HEK293 (cell line): ENCODE results near the gene ZNF579.

Source experiments
- GFI1B ChIP-seq: fragments of 450-650 bp; formaldehyde crosslinking; IDR thresholded peaks from 2 replicates; pipeline ENCODE4 v1.5.1; 2016; ENCODE audit warnings: missing biosample characterization, missing genetic modification characterization
- KLF1 ChIP-seq: fragments of 450-650 bp; formaldehyde crosslinking; IDR thresholded peaks from 2 replicates; pipeline ENCODE4 v1.5.1; 2016; ENCODE audit warnings: missing biosample characterization, missing genetic modification characterization
- KLF10 ChIP-seq: fragments of 450-650 bp; IDR thresholded peaks from 2 replicates; pipeline ENCODE4 v1.5.1; 2018; ENCODE audit warnings: missing biosample characterization, mild to moderate bottlenecking, missing genetic modification characterization
- MEIS1 ChIP-seq: sonication (generic); formaldehyde crosslinking; IDR thresholded peaks from 2 replicates; pipeline ENCODE4 v1.8.1; 2022; ENCODE audit warnings: missing genetic modification reagents, mild to moderate bottlenecking, borderline replicate concordance
- PRDM1 ChIP-seq: fragments of 450-650 bp; formaldehyde crosslinking; IDR thresholded peaks from 2 replicates; pipeline ENCODE4; 2016; ENCODE audit warnings: missing biosample characterization, missing genetic modification characterization
- SP2 ChIP-seq: fragments of 450-650 bp; formaldehyde crosslinking; IDR thresholded peaks from 2 replicates; pipeline ENCODE4 v1.5.1; 2016; ENCODE audit warnings: missing biosample characterization, missing genetic modification characterization
- SP3 ChIP-seq: fragments of 450-650 bp; formaldehyde crosslinking; IDR thresholded peaks from 2 replicates; pipeline ENCODE4 v1.5.1; 2016; ENCODE audit warnings: missing biosample characterization, missing genetic modification characterization
- SP7 ChIP-seq: fragments of 450-650 bp; formaldehyde crosslinking; IDR thresholded peaks from 2 replicates; pipeline ENCODE4 v1.5.1; 2016; ENCODE audit warnings: missing biosample characterization, missing genetic modification characterization
- ZFHX2 ChIP-seq: fragments of 450-650 bp; formaldehyde crosslinking; conservative IDR thresholded peaks from 2 replicates; pipeline ENCODE4 v1.5.1; 2016; ENCODE audit warnings: missing biosample characterization, missing genetic modification characterization
- ZIC2 ChIP-seq: fragments of 450-650 bp; formaldehyde crosslinking; IDR thresholded peaks from 2 replicates; pipeline ENCODE4 v1.5.1; 2016; ENCODE audit warnings: missing biosample characterization, missing genetic modification characterization
- ZNF112 ChIP-seq: fragments of 450-650 bp; formaldehyde crosslinking; IDR thresholded peaks from 2 replicates; pipeline ENCODE4 v1.5.0; 2017; ENCODE audit warnings: missing biosample characterization, missing genetic modification characterization
- ZNF174 ChIP-seq: fragments of 450-650 bp; formaldehyde crosslinking; IDR thresholded peaks from 2 replicates; pipeline ENCODE4 v1.5.0; 2017; ENCODE audit warnings: missing biosample characterization, mild to moderate bottlenecking, missing genetic modification characterization
- ZNF184 ChIP-seq: fragments of 450-650 bp; IDR thresholded peaks from 2 replicates; pipeline ENCODE4 v1.5.1; 2018; ENCODE audit warnings: missing biosample characterization, mild to moderate bottlenecking, missing genetic modification characterization
- ZNF223 ChIP-seq: fragments of 450-650 bp; formaldehyde crosslinking; IDR thresholded peaks from 2 replicates; pipeline ENCODE4 v1.5.1; 2016; ENCODE audit warnings: missing biosample characterization, missing genetic modification characterization
- ZNF24 ChIP-seq: fragments of 450-650 bp; formaldehyde crosslinking; IDR thresholded peaks from 2 replicates; pipeline ENCODE4 v1.5.1; 2016; ENCODE audit warnings: missing biosample characterization, missing genetic modification characterization
- ZNF266 ChIP-seq: fragments of 450-650 bp; formaldehyde crosslinking; IDR thresholded peaks from 2 replicates; pipeline ENCODE4 v1.5.1; 2016; ENCODE audit warnings: missing biosample characterization, missing genetic modification characterization, low read depth
- ZNF311 ChIP-seq: fragments of 450-650 bp; formaldehyde crosslinking; IDR thresholded peaks from 2 replicates; pipeline ENCODE4 v1.5.1; 2017; ENCODE audit warnings: missing biosample characterization, missing genetic modification characterization, borderline replicate concordance
- ZNF324 ChIP-seq: fragments of 450-650 bp; formaldehyde crosslinking; IDR thresholded peaks from 2 replicates; pipeline ENCODE4 v1.5.1; 2016; ENCODE audit warnings: missing biosample characterization, missing genetic modification characterization
- ZNF350 ChIP-seq: fragments of 450-650 bp; formaldehyde crosslinking; IDR thresholded peaks from 2 replicates; pipeline ENCODE4 v1.5.0; 2017; ENCODE audit warnings: missing biosample characterization, mild to moderate bottlenecking, missing genetic modification characterization
- ZNF37A ChIP-seq: fragments of 450-650 bp; IDR thresholded peaks from 2 replicates; pipeline ENCODE4 v1.5.1; 2018; ENCODE audit warnings: missing biosample characterization, missing genetic modification characterization
- ZNF423 ChIP-seq: fragments of 450-650 bp; formaldehyde crosslinking; IDR thresholded peaks from 2 replicates; pipeline ENCODE4 v1.5.1; 2016; ENCODE audit warnings: missing biosample characterization, missing genetic modification characterization
- ZNF501 ChIP-seq: fragments of 450-650 bp; formaldehyde crosslinking; IDR thresholded peaks from 2 replicates; pipeline ENCODE4 v1.5.1; 2016; ENCODE audit warnings: missing biosample characterization, missing genetic modification characterization
- ZNF514 ChIP-seq: fragments of 450-650 bp; formaldehyde crosslinking; IDR thresholded peaks from 2 replicates; pipeline ENCODE4 v1.5.1; 2016; ENCODE audit warnings: missing biosample characterization, missing genetic modification characterization
- ZNF529 ChIP-seq: fragments of 450-650 bp; formaldehyde crosslinking; IDR thresholded peaks from 2 replicates; pipeline ENCODE4 v1.5.1; 2017; ENCODE audit warnings: missing genetic modification characterization, missing biosample characterization; ENCODE audit not compliant: insufficient replicate concordance
- ZNF571 ChIP-seq: fragments of 450-650 bp; formaldehyde crosslinking; IDR thresholded peaks from 2 replicates; pipeline ENCODE4 v1.5.0; 2017; ENCODE audit warnings: missing biosample characterization, missing genetic modification characterization
- ZNF596 ChIP-seq: fragments of 450-650 bp; IDR thresholded peaks from 2 replicates; pipeline ENCODE4 v1.5.0; 2018; ENCODE audit warnings: missing biosample characterization, mild to moderate bottlenecking, missing genetic modification characterization, moderate library complexity
- ZNF623 ChIP-seq: fragments of 450-650 bp; formaldehyde crosslinking; IDR thresholded peaks from 2 replicates; pipeline ENCODE4 v1.5.1; 2016; ENCODE audit warnings: missing biosample characterization, missing genetic modification characterization
- ZNF624 ChIP-seq: fragments of 450-650 bp; formaldehyde crosslinking; IDR thresholded peaks from 2 replicates; pipeline ENCODE4 v1.5.1; 2017; ENCODE audit warnings: missing biosample characterization, missing genetic modification characterization
- ZNF654 ChIP-seq: fragments of 450-650 bp; formaldehyde crosslinking; IDR thresholded peaks from 2 replicates; pipeline ENCODE4 v1.5.1; 2016; ENCODE audit warnings: low read depth, missing biosample characterization, missing genetic modification characterization
- ZNF843 ChIP-seq: fragments of 450-650 bp; formaldehyde crosslinking; IDR thresholded peaks from 2 replicates; pipeline ENCODE4 v1.5.1; 2016; ENCODE audit warnings: missing biosample characterization, missing genetic modification characterization
- TF ChIP-seq, protein P1 (sequence below): fragments of 450-650 bp; formaldehyde crosslinking; IDR thresholded peaks from 2 replicates; pipeline ENCODE4 v1.5.1; 2016; ENCODE audit warnings: missing biosample characterization, missing genetic modification characterization
- TF ChIP-seq, protein P2 (sequence below): fragments of 450-650 bp; formaldehyde crosslinking; IDR thresholded peaks from 2 replicates; pipeline ENCODE4 v1.5.1; 2017; ENCODE audit warnings: missing biosample characterization, missing genetic modification characterization
- TF ChIP-seq, protein P3 (sequence below): fragments of 450-650 bp; formaldehyde crosslinking; IDR thresholded peaks from 2 replicates; pipeline ENCODE4 v1.5.1; 2017; ENCODE audit warnings: missing biosample characterization, missing genetic modification characterization
- TF ChIP-seq, protein P4 (sequence below): fragments of 450-650 bp; formaldehyde crosslinking; IDR thresholded peaks from 2 replicates; pipeline ENCODE4 v1.5.1; 2016; ENCODE audit warnings: missing biosample characterization, missing genetic modification characterization
- TF ChIP-seq, protein P5 (sequence below): fragments of 450-650 bp; formaldehyde crosslinking; IDR thresholded peaks from 2 replicates; pipeline ENCODE4 v1.5.1; 2016; ENCODE audit warnings: missing biosample characterization, missing genetic modification characterization

The ZNF579 gene

DNA sequence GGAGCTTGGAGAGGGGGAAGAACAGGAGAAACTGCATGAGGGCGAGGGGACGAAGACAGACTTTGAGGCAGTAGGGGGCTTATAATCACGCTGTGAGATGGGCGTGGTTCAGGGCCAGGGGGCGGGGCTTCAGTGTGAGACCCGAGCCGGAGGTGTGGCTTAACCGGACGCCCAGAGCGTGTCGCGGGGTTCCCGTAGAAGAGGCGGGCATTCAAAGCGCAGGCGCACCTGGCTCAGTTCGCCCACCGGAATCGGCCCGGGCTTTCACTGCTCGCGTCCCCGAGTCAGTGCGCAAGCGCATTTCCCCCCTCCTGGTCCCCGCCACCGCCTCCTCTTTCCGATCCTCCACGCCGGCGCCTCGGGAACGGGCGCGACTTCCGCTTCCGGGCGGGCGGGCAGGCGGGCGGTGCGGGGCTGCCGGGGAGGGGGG, 24.6 kb upstream of the ZNF579 start (continued):
- TF ChIP-seq ZFHX2 (tag by site-specific recombination) (peak; percentile 52), ZNF423 (tag by site-specific recombination) (no peak), ZNF112 (no peak), KLF10 (tag by site-specific recombination) (no peak), GFI1B (tag by site-specific recombination) (no peak), ZNF623 (tag by site-specific recombination) (no peak), SP2 (peak; percentile 87), ZNF184 (tag by site-specific recombination) (no peak), ZNF174 (tag by site-specific recombination) (no peak), ZNF324 (tag by site-specific recombination) (no peak), SP7 (tag by site-specific recombination) (no peak), ZNF571 (tag by site-specific recombination) (no peak), ZNF350 (tag by site-specific recombination) (no peak), ZNF596 (tag by site-specific recombination) (no peak), ZNF514 (tag by site-specific recombination) (no peak), ZNF843 (tag by site-specific recombination) (no peak), PRDM1 (tag by site-specific recombination) (peak; percentile 22; the same call in 1 of the 2 replicates), ZNF501 (no peak), ZNF529 (tag by site-specific recombination) (no peak), ZIC2 (tag by site-specific recombination) (peak; percentile 63), ZNF311 (tag by site-specific recombination) (no peak), ZNF223 (no peak), SP3 (tag by site-specific recombination) (peak; percentile 88), KLF1 (peak; percentile 25), ZNF654 (tag by site-specific recombination) (no peak), ZNF624 (no peak), ZNF266 (tag by site-specific recombination) (no peak), ZNF24 (tag by site-specific recombination) (0 out of 2 replicates have a peak, but pooled peaks have one; percentile 8), MEIS1 (CRISPR knock-in tag) (no peak), ZNF37A (tag by site-specific recombination) (no peak)
- TF ChIP-seq, protein P1, sequence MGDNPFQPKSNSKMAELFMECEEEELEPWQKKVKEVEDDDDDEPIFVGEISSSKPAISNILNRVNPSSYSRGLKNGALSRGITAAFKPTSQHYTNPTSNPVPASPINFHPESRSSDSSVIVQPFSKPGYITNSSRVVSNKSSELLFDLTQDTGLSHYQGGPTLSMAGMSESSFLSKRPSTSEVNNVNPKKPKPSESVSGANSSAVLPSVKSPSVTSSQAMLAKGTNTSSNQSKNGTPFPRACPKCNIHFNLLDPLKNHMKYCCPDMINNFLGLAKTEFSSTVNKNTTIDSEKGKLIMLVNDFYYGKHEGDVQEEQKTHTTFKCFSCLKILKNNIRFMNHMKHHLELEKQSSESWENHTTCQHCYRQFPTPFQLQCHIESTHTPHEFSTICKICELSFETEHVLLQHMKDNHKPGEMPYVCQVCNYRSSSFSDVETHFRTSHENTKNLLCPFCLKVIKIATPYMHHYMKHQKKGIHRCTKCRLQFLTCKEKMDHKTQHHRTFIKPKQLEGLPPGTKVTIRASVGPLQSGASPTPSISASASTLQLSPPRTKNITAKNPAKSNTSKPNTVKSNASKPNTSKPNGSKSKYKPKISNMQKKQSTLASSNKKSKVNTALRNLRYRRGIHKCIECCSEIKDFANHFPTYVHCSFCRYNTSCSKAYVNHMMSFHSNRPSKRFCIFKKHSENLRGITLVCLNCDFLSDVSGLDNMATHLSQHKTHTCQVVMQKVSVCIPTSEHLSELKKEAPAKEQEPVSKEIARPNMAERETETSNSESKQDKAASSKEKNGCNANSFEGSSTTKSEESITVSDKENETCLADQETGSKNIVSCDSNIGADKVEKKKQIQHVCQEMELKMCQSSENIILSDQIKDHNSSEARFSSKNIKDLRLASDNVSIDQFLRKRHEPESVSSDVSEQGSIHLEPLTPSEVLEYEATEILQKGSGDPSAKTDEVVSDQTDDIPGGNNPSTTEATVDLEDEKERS (tag by site-specific recombination): no peak
- TF ChIP-seq, protein P2, sequence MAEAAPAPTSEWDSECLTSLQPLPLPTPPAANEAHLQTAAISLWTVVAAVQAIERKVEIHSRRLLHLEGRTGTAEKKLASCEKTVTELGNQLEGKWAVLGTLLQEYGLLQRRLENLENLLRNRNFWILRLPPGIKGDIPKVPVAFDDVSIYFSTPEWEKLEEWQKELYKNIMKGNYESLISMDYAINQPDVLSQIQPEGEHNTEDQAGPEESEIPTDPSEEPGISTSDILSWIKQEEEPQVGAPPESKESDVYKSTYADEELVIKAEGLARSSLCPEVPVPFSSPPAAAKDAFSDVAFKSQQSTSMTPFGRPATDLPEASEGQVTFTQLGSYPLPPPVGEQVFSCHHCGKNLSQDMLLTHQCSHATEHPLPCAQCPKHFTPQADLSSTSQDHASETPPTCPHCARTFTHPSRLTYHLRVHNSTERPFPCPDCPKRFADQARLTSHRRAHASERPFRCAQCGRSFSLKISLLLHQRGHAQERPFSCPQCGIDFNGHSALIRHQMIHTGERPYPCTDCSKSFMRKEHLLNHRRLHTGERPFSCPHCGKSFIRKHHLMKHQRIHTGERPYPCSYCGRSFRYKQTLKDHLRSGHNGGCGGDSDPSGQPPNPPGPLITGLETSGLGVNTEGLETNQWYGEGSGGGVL (tag by site-specific recombination): peak; percentile 88
- TF ChIP-seq, protein P3, sequence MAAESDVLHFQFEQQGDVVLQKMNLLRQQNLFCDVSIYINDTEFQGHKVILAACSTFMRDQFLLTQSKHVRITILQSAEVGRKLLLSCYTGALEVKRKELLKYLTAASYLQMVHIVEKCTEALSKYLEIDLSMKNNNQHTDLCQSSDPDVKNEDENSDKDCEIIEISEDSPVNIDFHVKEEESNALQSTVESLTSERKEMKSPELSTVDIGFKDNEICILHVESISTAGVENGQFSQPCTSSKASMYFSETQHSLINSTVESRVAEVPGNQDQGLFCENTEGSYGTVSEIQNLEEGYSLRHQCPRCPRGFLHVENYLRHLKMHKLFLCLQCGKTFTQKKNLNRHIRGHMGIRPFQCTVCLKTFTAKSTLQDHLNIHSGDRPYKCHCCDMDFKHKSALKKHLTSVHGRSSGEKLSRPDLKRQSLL (tag by site-specific recombination): no peak
- TF ChIP-seq, protein P4, sequence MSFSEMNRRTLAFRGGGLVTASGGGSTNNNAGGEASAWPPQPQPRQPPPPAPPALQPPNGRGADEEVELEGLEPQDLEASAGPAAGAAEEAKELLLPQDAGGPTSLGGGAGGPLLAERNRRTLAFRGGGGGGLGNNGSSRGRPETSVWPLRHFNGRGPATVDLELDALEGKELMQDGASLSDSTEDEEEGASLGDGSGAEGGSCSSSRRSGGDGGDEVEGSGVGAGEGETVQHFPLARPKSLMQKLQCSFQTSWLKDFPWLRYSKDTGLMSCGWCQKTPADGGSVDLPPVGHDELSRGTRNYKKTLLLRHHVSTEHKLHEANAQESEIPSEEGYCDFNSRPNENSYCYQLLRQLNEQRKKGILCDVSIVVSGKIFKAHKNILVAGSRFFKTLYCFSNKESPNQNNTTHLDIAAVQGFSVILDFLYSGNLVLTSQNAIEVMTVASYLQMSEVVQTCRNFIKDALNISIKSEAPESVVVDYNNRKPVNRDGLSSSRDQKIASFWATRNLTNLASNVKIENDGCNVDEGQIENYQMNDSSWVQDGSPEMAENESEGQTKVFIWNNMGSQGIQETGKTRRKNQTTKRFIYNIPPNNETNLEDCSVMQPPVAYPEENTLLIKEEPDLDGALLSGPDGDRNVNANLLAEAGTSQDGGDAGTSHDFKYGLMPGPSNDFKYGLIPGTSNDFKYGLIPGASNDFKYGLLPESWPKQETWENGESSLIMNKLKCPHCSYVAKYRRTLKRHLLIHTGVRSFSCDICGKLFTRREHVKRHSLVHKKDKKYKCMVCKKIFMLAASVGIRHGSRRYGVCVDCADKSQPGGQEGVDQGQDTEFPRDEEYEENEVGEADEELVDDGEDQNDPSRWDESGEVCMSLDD (tag by site-specific recombination): 0 out of 2 replicates have a peak, but pooled peaks have one; percentile 6
- TF ChIP-seq, protein P5, sequence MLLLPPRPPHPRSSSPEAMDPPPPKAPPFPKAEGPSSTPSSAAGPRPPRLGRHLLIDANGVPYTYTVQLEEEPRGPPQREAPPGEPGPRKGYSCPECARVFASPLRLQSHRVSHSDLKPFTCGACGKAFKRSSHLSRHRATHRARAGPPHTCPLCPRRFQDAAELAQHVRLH (tag by site-specific recombination): no peak
